GM18517 (cell line): Measurements from ENCODE around the gene FALEC.
"Not testable (repeated sequence)": the region's sequence is repeated elsewhere in the genome, so short reads cannot be mapped to it uniquely, and the experiment has no call there.

Source experiments
- ATAC-seq: cut with Tn5 transposase; IDR thresholded peaks from one replicate; pipeline ENCODE4 v1.9.1; 2021; ENCODE audit warnings: mild to moderate bottlenecking, moderate library complexity; ENCODE audit not compliant: unreplicated experiment

Gene FALEC

GRCh38 chr1:150558303-150558704 is 42.8 kb downstream of the FALEC start:
- ATAC-seq = no peak

- ATAC-seq = no peak
Observed at GRCh38 chr1:150558761-150559655, 43.5 kb downstream of the FALEC start.

- ATAC-seq = no peak
Observed at GRCh38 chr1:150559656-150560010, 44.1 kb downstream of the FALEC start.

DNA sequence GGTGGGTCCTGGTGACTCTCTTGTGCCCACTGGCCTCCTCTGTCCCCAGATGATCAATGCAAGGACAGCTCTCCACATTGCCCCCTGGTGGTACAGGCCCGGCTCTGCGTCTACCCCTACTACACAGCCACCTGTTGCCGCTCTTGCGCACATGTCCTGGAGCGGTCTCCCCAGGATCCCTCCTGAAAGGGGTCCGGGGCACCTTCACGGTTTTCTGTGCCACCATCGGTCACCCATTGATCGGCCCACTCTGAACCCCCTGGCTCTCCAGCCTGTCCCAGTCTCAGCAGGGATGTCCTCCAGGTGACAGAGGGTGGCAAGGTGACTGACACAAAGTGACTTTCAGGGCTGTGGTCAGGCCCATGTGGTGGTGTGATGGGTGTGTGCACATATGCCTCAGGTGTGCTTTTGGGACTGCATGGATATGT is 44.5 kb downstream of the FALEC start:
- ATAC-seq = no peak

GRCh38 chr1:150560576-150561253 is 45.2 kb downstream of the FALEC start:
- ATAC-seq = no peak

DNA sequence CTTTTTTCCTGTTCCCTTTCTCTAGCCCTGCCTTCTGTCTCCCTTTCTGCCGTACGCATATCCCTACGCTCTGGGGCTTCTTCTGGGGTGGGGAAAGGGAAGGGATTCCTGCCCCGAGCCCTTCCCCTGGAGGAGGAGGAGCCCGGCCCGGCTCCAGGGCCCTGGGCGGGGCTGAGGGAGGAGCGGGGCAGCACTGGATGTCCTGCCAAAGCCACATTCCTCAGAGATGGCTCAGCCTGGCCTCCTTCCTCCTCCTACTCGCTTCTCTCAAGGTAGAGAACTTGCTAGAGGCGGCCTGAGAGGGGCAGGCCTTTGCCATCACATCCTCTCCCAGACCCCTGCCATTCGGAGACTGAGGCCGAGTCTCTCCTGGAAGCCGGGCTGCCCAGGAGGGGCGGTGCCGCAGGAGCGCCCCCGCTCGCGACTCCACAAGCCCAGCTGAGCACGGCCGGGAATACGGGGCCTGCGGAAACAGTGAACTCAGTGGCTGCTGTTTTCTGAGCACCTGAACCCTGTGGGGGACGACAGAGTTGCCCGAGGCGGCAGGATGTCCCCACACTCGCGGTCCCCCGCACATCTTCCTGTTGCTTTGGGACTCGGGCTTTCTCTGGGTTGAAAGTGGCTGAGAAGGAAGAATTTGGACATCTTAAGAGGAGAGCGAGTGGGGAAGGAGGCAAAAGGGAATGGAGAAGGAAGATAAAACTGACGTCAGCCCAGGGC is 45.9 kb downstream of the FALEC start:
- ATAC-seq = no peak

- peak; percentile 20 for ATAC-seq
Observed at GRCh38 chr1:150561974-150562445, 46.5 kb downstream of the FALEC start.

DNA sequence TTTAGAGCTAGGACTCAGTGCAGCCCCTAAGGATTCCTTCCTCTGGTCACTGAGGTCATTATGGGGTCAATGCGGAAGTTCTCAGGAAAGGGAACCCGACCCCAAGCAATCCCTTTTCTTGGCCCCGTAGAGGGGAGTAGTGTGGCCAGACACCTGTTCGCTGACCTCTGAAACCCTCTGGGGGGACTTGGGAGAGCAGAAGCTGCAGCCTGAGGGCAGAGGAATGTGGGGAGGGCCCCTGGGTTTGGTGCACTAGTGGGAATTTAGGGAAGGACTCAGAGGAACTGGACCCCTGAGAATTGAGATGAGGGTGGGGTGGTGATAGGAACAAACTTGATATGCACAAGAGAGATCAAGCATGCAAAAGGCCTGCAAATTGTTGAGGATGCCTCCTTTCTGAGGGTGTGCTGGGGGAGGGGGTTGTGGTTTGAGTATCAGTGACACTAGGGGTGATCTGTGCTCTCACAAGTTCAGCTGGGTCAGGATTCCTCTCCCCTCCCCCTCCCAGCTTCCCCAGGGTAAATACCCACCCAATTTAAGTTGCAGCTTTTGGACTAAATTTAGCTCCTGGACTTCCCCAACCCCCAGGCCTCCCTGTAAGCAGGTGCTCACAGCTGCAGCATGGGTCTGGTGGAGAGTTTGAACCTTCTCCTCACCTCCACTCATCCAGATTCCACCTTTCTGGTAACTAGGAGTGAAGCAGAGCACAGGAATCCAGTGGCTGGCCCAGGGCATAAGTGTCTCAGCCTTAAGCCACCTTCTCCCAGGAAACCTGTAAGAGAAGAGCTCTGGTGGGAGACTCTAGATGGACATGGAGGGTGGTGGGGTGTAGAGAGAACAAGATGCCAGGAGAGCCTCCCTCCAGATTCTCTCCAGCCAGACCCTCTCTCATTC is 47.1 kb downstream of the FALEC start:
- peak; percentile 42 for ATAC-seq

- peak; percentile 26 for ATAC-seq
Observed at GRCh38 chr1:150563340-150564038, 47.9 kb downstream of the FALEC start.

- ATAC-seq = no peak
Observed at GRCh38 chr1:150564051-150564991, 48.8 kb downstream of the FALEC start.

GRCh38 chr1:150565240-150565991 is 49.9 kb downstream of the FALEC start:
- ATAC-seq = not testable (repeated sequence)

DNA sequence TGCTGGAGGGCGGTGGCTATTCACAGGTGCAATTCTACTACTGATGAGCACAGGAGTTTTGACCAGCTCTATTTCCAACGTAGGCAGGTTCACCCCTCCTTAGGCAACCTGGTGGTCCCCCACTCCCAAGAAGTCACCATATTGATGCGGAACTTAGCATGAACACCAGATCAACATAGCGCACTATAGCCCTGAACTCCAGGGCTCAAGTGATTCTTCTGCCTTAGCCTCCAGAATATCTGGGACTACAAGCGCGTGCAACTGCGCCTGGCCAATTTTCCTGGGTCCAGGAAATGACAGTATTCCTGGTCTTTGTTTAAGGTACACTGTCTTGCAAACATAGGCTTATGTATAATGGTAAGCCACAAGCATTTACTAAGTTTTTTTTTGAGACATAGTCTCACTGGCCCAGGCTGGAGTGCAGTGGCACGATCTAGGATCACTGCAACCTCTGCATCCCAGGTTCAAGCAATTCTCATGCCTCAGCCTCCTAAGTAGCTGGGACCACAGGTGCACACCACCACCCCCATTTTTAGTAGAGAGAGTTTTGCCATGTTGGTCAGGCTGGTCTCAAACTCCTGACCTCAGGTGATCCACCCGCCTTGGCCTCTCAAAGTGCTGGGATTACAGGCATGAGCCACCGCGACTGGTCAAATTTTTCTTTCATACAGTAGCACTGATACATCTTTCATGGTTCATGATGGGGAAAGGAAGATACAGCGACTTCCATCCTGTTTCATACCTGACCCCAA is 51.2 kb downstream of the FALEC start:
- no peak for ATAC-seq

DNA sequence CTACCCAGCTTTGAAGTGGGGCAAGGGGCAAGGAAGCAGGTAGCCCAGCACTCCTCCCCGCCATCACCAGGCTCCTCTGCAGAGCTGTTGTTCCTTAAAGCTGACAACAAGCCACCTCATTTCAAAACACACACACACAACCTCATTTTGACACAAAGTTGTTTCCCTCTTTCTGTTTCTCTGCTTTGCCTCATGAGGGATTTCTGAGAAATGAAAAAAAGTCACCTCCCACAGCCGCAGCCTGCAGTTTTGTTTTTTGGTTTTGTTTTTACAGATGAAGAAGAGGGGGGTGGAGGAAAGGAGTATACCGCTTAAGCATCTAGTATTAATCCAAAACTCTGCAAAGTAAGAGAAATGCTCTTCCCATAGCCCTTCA is 51.8 kb downstream of the FALEC start:
- ATAC-seq = peak; percentile 26

DNA sequence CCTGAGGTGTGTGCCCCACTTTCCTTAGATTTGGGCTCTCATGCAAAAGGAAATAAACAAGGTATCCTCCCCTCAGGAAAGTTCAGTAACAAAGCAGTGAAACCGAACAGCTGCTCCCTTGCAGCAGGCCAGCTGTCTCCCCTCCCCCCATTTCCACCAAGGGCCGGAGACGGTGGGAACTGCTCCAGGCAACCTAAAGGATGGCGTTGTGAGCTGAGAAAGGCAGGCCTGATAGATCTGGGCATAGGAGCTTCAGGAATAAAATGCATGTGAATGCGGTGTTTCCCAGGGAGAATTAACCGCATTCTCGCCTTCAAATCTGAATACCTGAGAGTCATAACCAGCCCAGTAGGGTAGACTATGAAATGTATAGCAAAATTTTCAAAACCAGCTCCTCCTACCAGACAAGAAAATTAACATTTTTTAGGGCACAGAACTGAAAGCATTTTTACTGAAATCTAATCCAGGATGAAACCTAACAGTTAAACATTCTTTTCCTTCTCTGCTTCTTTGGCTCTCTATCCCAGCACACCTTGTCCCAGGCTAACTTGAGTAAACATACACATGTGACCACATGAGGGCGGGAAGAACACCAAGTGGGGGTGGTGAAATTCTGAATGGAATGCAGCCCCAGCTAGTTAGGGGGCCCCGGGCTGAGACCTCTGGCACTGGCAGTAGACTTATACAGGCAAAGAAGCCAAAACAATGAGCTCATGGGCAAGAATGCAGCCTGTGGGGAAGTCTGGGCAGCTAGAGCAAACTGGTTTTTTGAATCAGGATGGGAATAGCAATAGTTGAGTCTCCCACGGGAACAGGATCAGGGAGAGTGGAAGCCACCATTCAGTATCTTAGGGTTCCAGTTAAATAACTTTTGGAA is 52.4 kb downstream of the FALEC start:
- peak; percentile 17 for ATAC-seq

GRCh38 chr1:150568594-150568966 is 53.0 kb downstream of the FALEC start:
- ATAC-seq = peak; percentile 10

DNA sequence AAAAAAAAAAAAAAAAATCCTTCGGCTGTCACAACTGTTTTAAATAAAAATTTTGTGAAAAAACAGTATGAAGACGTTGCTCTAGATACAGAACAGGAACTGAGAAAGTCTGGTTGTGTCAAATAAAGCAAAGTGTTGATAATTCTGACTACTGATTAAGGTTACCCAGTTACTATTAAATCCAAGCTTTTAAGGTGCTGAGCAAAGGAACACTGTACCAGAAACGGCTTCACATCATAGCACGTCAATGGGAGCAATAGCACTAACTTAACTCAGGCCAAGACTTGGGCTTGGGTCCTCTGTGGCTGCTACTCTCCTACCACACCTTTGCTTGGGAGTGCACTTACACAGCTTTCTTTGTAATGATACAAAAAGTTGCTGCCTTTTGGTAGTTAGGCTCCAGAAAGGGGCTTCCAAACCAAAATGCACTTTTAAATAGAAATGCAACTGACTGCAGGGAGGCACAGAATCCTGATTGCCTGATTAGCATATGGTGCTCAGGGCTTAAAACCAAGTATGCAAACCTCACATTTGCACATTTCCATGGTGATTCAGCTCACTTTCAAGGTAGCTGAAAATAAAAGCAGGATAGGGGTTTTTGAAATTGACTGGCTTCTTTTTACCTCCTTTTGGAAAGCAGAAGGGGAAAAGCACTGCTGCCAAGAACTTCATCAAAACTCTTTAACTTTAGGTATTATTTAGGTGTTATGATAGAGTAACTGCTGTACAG is 57.5 kb downstream of the FALEC start:
- ATAC-seq = no peak
